Left ventricle myocardium inferior (tissue), 1 donor: ENCODE results near the gene STK32B. TPM values are rescaled to one million over a fixed set of nuclear protein-coding genes. Genes with fewer than 3 reads are reported as not detected.

Source experiments
- DNase-seq: peaks from one replicate; pipeline ENCODE4 v3.0.0-alpha.2; 2020
- H3K27ac ChIP-seq: fragments of 200-600 bp; replicated peaks from 2 replicates; pipeline ENCODE4 v1.8.0; 2021
- H3K27me3 ChIP-seq: fragments of 200-600 bp; 2 replicates; pipeline ENCODE4 v1.8.0; 2021; ENCODE audit warnings: low read depth
- H3K36me3 ChIP-seq: fragments of 200-600 bp; 2 replicates; pipeline ENCODE4 v1.8.0; 2021
- H3K4me1 ChIP-seq: fragments of 200-600 bp; 2 replicates; pipeline ENCODE4 v1.8.0; 2021
- H3K4me3 ChIP-seq: fragments of 200-600 bp; 2 replicates; pipeline ENCODE4 v1.8.0; 2021; ENCODE audit warnings: mild to moderate bottlenecking, moderate library complexity
- H3K9me3 ChIP-seq: fragments of 200-600 bp; replicated peaks from 2 replicates; pipeline ENCODE4 v1.8.0; 2021
- intact Hi-C: fragments of 100-400 bp; cut with micrococcal nuclease; formaldehyde crosslinking; loops from one replicate; pipeline ENCODE4 v1.11.0; 2022
- total RNA-seq: library from RNA; stranded (reverse); fragmentation: NEBNext Ultra II Directional; extraction: Animal tissue kit (Norgen Biotek cat#: 25700); gene quantifications from one replicate; pipeline ENCODE4 v1.2.1, GENCODE V29; 2021
- TF ChIP-seq, protein P1 (sequence below): fragments of 200-600 bp; IDR thresholded peaks from 2 replicates; pipeline ENCODE4 v1.8.0; 2021; ENCODE audit warnings: antibody characterized with exemption, mild to moderate bottlenecking, borderline replicate concordance
- donor health status: DM: no; HTN: yes; CAD: no; lungs with severe emphysema.

The STK32B gene
- total RNA-seq, 1 donor from 2014 or later = 0.55 TPM

DNA sequence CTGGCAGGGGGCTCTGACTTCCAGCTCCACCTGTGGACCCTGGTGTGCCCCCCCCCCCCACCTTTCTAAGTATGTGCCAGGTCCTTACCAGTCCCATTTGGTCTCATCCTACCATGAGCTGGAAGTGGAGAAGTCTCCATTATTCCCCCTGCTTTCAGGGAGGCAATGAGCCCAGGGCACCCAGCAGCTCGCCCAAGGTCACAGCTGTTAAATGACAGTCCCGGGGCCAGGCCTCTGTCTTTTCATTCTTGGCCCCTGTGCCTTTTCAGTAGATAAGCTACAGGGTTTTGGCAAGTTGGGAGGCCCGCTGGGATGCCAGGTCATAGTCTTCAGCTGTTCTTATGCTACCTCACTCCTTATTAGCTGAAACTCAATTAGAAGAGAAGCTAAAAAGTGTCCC is 408.0 kb downstream of the STK32B start:
- TF ChIP-seq, protein P1, sequence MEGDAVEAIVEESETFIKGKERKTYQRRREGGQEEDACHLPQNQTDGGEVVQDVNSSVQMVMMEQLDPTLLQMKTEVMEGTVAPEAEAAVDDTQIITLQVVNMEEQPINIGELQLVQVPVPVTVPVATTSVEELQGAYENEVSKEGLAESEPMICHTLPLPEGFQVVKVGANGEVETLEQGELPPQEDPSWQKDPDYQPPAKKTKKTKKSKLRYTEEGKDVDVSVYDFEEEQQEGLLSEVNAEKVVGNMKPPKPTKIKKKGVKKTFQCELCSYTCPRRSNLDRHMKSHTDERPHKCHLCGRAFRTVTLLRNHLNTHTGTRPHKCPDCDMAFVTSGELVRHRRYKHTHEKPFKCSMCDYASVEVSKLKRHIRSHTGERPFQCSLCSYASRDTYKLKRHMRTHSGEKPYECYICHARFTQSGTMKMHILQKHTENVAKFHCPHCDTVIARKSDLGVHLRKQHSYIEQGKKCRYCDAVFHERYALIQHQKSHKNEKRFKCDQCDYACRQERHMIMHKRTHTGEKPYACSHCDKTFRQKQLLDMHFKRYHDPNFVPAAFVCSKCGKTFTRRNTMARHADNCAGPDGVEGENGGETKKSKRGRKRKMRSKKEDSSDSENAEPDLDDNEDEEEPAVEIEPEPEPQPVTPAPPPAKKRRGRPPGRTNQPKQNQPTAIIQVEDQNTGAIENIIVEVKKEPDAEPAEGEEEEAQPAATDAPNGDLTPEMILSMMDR = no peak
- H3K27ac ChIP-seq = no peak overlapping the region
- H3K36me3 ChIP-seq = no peaks in the 10 kb centered on the region
- H3K4me3 ChIP-seq = no peak overlapping the region
- intact Hi-C loops = no loop called here
- peaks cover 37% of the 10 kb centered on the region for H3K27me3 ChIP-seq
- H3K4me1 ChIP-seq = no peaks in the 10 kb centered on the region
- no peak for DNase-seq
- no peaks in the 10 kb centered on the region for H3K9me3 ChIP-seq

DNA sequence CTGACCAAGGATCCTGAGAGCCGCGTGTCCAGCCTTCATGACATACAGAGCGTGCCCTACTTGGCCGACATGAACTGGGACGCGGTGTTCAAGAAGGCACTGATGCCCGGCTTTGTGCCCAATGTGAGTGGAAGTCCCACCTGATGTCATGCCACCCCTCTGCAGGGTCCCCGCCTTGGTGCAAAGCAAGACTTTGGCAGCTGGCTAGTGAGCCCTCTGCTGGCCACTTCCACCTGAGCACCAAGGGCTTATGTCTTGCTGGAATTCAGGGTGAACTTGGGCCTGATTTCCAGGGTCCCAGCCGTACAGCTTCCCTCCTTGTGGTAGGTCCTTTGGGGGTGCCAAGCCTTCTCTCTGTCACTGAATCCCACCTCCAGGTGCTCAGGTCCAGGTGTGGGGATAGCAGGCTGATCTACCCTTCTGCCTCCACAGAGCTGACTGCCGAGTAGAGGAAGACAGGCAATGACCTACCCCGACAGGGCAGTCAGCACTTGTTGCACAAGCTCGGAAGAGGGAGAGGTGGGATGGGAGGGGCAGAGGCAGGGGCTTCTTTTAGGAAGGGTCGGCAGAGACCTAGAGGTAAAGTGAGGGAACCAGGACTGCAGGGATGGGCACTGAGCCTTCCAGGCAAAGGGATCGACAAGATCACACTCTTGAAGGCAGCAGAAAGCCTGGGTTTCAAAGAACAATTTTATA is 409.0 kb downstream of the STK32B start:
- DNase-seq = peak; percentile 23
- H3K9me3 ChIP-seq = no peaks in the 10 kb centered on the region
- intact Hi-C loops = no loop called here
- H3K36me3 ChIP-seq = no peaks in the 10 kb centered on the region
- no peak overlapping the region for H3K4me3 ChIP-seq
- TF ChIP-seq, protein P1 = peak; percentile 58
- no peak overlapping the region for H3K27ac ChIP-seq
- peaks cover 30% of the 10 kb centered on the region for H3K27me3 ChIP-seq
- no peaks in the 10 kb centered on the region for H3K4me1 ChIP-seq

DNA sequence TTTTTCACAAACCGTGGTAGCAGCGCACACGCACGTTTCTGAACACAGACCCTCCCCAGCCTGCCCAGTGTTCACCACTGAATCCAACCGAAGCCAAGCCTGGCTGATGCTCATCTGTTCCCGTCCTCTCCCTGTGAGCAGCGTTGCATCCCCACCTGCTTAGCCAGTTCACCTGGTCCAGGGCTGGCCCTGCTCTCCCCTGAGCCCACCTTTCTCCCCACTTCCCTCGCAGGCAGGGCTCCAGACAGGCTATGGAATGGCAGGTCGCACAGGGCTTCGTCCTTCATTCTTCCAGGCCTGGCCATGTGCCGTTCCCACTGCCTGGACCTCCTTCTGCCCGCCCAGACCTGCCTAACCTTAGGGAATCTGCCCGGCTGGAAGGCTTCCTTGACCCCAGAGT is 410.2 kb downstream of the STK32B start:
- no peak overlapping the region for H3K4me3 ChIP-seq
- no peaks in the 10 kb centered on the region for H3K9me3 ChIP-seq
- DNase-seq = no peak
- no peaks in the 10 kb centered on the region for H3K36me3 ChIP-seq
- intact Hi-C loops = no loop called here
- no peaks in the 10 kb centered on the region for H3K4me1 ChIP-seq
- H3K27me3 ChIP-seq = peaks cover 20% of the 10 kb centered on the region
- TF ChIP-seq, protein P1 = no peak
- H3K27ac ChIP-seq = no peak overlapping the region

DNA sequence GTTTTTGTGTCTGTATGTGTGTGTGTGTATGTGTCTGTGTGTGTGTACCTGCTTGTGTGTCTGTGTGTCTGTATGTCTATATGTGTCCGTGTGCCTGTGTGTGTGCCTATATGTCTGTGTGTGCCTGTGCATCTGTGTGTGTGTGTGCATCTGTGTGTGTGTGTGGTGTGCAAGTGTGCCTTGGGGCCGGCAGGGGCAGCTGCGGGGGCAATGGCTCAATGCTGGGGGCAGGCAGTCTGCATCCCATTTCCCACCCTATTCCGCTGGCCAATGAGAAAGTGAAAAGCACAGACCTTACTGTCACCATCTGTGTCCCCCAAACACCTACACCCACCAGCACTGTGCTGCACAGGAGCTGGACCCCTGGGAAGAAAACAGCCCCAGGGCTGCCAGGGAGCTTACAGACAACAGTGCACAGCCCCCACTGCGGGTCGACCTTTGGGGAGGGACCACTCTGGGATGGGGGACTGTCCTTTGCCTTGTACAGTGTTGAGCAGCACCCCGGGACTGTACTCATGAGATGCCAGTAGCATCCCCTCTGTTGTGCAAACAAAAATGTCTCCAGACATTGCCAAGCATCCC is 411.1 kb downstream of the STK32B start:
- Histone ChIP-seq H3K9me3 (no peaks in the 10 kb centered on the region), H3K36me3 (no peaks in the 10 kb centered on the region), H3K27ac (no peak overlapping the region), H3K27me3 (peaks cover 23% of the 10 kb centered on the region), H3K4me3 (no peak overlapping the region), H3K4me1 (no peaks in the 10 kb centered on the region)
- DNase-seq = no peak
- TF ChIP-seq, protein P1 = no peak
- intact Hi-C loops = no loop called here

DNA sequence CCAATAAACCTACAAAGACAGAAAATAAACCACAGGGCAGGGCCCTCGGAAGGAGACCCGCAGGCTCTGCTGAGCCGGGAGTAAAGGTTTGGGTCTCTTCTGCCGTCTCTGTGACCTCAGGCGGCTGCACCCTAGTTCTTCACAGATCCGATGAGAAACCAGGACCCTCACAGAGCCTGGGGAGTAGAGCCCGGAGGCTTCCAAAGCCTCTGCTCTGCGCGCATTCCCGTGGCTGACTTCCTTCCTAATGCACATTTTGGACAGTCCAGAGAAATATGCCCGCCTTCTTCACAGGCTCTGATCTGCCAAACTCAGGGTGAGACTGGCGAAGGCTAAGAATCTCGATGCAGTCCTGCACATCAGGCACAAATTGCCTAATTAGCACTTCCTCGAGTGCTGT is 411.6 kb downstream of the STK32B start:
- intact Hi-C loops = no loop called here
- Histone ChIP-seq H3K27ac (no peak overlapping the region), H3K36me3 (no peaks in the 10 kb centered on the region), H3K9me3 (no peaks in the 10 kb centered on the region), H3K27me3 (peaks cover 23% of the 10 kb centered on the region), H3K4me3 (no peak overlapping the region), H3K4me1 (no peaks in the 10 kb centered on the region)
- TF ChIP-seq, protein P1 = no peak
- no peak for DNase-seq
